ENCODE results near the gene LAMA2.

GRCh38 chr6:129297592-129297991 lies 414.7 kb downstream of the LAMA2 start:
- TF ChIP-seq CTCF (IDR thresholded peaks at IDR 0.05) (no peak), POLR2AphosphoS5 (IDR thresholded peaks at IDR 0.05; ENCODE audit: low read depth, low read length) (no peak)
